Chondrocyte (in vitro differentiated cells): ENCODE data around the gene CPNE2. TPM values are rescaled to one million over a fixed set of nuclear protein-coding genes. Genes with fewer than 3 reads are reported as not detected.

Experiments used
- DNase-seq: peaks from one replicate; pipeline ENCODE4 v3.0.0; 2021; ENCODE audit warnings: mixed read lengths, low spot score
- H3K27ac Mint-ChIP-seq: one replicate; pipeline ENCODE4 v1.8.0; 2021; ENCODE audit warnings: mild to moderate bottlenecking, moderate library complexity, mixed read lengths; ENCODE audit not compliant: unreplicated experiment
- H3K27me3 Mint-ChIP-seq: 2 replicates; pipeline ENCODE4 v1.8.0; 2021; ENCODE audit warnings: low read depth, mixed read lengths
- H3K36me3 Mint-ChIP-seq: 2 replicates; pipeline ENCODE4 v1.8.0; 2021; ENCODE audit warnings: low read depth, mixed read lengths
- H3K4me1 Mint-ChIP-seq: 2 replicates; pipeline ENCODE4 v1.8.0; 2021; ENCODE audit warnings: low read depth, mild to moderate bottlenecking, mixed read lengths
- H3K4me3 Mint-ChIP-seq: one replicate; pipeline ENCODE4 v1.8.0; 2021; ENCODE audit warnings: mild to moderate bottlenecking, moderate library complexity, mixed read lengths; ENCODE audit not compliant: unreplicated experiment
- H3K9me3 Mint-ChIP-seq: 2 replicates; pipeline ENCODE4 v1.8.0; 2021; ENCODE audit warnings: low read depth, mixed read lengths
- total RNA-seq: library from RNA; stranded (reverse); gene quantifications from 3 replicates; pipeline ENCODE4 v1.2.1, GENCODE V29; 2021
- TF ChIP-seq, protein P1 (sequence below): fragments of 200-600 bp; sonication (generic); IDR thresholded peaks from 2 replicates; pipeline ENCODE4 v1.5.0; 2021; ENCODE audit warnings: antibody characterized with exemption, mild to moderate bottlenecking, moderate library complexity

CPNE2 gene
- total RNA-seq, 1 donor from 2014 or later: 21.8 TPM

DNA sequence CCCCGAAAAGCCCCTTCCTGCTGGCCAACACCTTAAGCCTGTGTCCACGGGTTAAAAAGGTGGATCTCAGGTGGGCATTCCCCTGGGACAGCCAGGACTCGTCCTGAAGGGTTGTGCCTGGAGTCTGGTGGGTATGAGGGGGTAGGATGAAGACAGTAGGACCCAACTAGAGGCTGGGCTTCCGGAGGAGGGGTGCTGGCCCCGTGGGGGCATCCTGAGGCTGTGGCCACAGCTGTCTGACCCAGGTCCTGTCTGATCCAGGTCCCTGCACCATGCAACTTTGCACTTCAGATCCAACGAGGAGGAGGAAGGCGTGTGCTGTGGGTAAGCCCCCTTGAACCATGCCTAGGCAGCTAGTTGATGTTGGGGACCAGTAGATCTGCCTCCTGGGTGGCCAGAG is 37.6 kb upstream of the CPNE2 start:
- no peaks in the 10 kb centered on the region for H3K9me3 Mint-ChIP-seq
- peaks cover 1% of the 10 kb centered on the region for H3K36me3 Mint-ChIP-seq

DNA sequence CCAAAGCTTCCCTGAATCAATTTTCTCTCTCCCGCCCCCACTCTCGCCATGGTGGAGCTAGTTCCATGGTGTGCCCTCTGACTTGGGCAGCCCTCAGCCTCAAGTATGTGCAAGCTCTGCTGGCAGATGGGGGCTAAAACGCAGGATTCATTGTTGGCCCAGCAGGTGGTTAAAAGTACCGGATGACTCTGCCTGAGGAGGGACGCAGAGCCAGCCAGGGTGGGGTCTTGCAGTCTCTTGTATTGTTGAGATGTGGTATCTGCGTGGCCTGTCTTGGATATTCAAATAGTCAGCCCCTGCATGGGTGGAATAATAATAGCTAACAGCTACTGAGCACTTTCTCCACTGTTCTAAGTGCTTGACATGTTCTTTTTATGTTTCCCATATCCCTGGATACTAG is 36.7 kb upstream of the CPNE2 start:
- peaks cover 4% of the 10 kb centered on the region for H3K4me1 Mint-ChIP-seq
- H3K36me3 Mint-ChIP-seq: peaks cover 1% of the 10 kb centered on the region
- no peak for DNase-seq
- TF ChIP-seq, protein P1, sequence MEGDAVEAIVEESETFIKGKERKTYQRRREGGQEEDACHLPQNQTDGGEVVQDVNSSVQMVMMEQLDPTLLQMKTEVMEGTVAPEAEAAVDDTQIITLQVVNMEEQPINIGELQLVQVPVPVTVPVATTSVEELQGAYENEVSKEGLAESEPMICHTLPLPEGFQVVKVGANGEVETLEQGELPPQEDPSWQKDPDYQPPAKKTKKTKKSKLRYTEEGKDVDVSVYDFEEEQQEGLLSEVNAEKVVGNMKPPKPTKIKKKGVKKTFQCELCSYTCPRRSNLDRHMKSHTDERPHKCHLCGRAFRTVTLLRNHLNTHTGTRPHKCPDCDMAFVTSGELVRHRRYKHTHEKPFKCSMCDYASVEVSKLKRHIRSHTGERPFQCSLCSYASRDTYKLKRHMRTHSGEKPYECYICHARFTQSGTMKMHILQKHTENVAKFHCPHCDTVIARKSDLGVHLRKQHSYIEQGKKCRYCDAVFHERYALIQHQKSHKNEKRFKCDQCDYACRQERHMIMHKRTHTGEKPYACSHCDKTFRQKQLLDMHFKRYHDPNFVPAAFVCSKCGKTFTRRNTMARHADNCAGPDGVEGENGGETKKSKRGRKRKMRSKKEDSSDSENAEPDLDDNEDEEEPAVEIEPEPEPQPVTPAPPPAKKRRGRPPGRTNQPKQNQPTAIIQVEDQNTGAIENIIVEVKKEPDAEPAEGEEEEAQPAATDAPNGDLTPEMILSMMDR: no peak
- no peak overlapping the region for H3K4me3 Mint-ChIP-seq
- no peak overlapping the region for H3K27ac Mint-ChIP-seq
- no peaks in the 10 kb centered on the region for H3K9me3 Mint-ChIP-seq
- peaks cover 1% of the 10 kb centered on the region for H3K27me3 Mint-ChIP-seq

More for the DNA sequence above, 37.6 kb upstream of the CPNE2 start:
- no peak overlapping the region for H3K4me3 Mint-ChIP-seq
- no peaks in the 10 kb centered on the region for H3K4me1 Mint-ChIP-seq
- peaks cover 1% of the 10 kb centered on the region for H3K27me3 Mint-ChIP-seq
- H3K27ac Mint-ChIP-seq: no peak overlapping the region
- no peak for DNase-seq
- TF ChIP-seq, protein P1: no peak

DNA sequence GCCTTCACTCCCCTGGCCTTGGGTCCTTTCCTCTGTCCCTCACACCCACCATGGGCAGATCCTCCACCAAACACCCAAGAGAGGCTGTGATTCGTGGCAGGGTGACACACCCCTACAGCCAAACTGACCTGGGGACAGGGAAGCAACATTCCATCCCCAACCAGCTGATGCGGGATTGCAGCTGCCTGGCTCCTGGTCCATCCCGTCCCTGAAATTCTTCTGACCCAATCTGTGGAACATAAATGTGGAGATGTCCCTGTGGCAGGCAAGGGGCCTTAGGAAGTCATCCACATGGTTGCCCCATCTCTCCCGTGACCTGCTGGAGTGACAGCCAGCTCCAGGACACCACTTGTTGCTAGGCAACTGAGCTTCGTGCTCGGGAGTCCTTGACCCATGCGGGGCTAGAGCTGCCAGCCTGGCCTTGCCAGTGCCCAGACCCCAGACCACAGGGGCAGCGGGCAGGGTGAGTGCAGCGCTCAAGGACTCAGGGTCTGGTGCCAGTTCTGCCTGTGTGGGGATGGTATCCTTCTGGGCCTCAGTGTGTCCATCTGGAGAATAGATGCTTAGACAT is 34.0 kb upstream of the CPNE2 start:
- Mint-ChIP-seq H3K27ac (no peak overlapping the region), H3K36me3 (peaks cover 1% of the 10 kb centered on the region), H3K27me3 (no peaks in the 10 kb centered on the region), H3K4me1 (peaks cover 19% of the 10 kb centered on the region), H3K4me3 (no peak overlapping the region), H3K9me3 (no peaks in the 10 kb centered on the region)
- no peak for DNase-seq
- TF ChIP-seq, protein P1: no peak

DNA sequence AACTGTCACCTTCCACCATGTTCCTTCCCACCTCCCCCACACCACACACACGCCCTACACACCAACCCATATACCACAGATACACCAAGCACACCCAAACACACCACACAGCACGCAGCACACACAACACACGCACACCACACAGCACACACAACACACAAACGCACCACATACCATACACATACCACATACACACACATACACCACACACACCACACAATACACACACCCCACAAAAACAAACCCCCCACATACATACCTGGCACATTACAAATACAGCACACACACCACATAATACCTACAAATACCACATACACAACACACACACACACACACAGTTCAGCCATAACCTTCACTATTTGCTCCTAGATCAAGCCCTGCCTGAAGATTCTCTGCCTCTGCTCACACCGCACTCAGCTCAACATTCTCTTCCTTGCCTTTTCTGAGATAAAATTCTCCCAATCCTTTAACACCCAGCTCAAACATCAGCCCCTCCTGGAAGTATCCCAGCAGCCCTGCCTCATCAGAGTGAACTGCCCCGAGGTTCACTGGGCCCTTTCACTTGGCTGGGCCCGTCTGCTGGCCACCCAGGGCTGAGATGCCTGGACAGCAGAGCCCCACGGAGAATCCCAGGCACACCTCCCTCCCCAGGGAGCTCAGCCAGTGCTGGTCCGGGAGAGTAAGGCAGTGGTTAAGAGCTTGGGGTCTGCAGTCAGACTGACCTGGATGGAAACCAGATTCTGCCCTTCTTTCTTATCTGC is 31.9 kb upstream of the CPNE2 start:
- DNase-seq: no peak
- Mint-ChIP-seq H3K27ac (peak overlapping the region; percentile 13), H3K9me3 (no peaks in the 10 kb centered on the region), H3K27me3 (no peaks in the 10 kb centered on the region), H3K36me3 (no peaks in the 10 kb centered on the region), H3K4me3 (no peak overlapping the region), H3K4me1 (peaks cover 19% of the 10 kb centered on the region)
- TF ChIP-seq, protein P1: no peak

DNA sequence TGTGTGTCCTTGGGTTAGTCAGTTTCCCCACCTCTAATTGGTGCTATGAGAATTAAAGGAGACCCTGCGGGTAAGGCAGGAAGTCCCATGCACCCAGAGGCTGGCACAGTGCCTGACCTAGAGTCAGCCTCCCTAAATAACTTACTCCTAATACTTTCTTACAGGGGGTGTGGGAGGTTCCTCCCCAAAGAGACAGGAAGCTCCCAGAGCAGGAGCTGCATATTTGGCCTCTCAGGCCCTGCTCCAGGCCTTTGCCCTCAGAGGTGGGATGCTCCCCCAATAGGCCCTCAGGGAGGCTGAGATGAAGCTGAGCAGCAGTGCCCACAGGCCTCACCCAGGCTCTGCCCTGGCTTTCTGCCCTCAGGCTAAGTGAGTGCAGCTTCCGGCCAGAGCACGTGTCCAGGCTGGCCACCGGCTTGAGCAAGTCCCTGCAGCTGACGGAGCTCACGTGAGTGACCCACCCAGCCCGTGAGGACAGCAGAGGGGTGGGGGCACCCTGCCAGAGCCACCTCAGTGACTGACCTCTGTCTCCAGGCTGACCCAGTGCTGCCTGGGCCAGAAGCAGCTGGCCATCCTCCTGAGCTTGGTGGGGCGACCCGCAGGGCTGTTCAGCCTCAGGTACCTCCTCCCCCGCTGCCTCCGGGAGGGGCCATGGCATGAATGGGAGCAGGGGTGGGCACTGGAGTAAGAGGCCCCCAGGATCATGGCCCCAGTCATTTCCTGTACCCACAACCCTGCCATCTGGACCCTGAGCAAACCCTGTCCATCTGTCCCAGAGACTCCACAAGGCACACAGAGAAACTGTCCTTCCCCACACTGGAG is 31.1 kb upstream of the CPNE2 start:
- Mint-ChIP-seq H3K4me1 (peaks cover 19% of the 10 kb centered on the region), H3K4me3 (no peak overlapping the region), H3K9me3 (no peaks in the 10 kb centered on the region), H3K36me3 (no peaks in the 10 kb centered on the region), H3K27ac (peak overlapping the region; percentile 83), H3K27me3 (no peaks in the 10 kb centered on the region)
- no peak for DNase-seq
- TF ChIP-seq, protein P1: no peak
